ENCODE data around the gene CDH24.

GRCh38 chr14:23052671-23053070 lies 4.6 kb downstream of the CDH24 start:
- TF ChIP-seq EZH2 (IDR thresholded peaks at IDR 0.05; ENCODE audit: insufficient read depth, poor library complexity, severe bottlenecking) (no peak), EZH2phosphoT487 (IDR thresholded peaks at IDR 0.05; ENCODE audit: insufficient read depth, low read depth) (no peak)

Data from GM23248 (cell line).